Endodermal cell (in vitro differentiated cells): ENCODE data around the gene LAMB3. TPM values are rescaled to one million over a fixed set of nuclear protein-coding genes. Genes with fewer than 3 reads are reported as not detected.
"Not testable (repeated sequence)": the region's sequence is repeated elsewhere in the genome, so short reads cannot be mapped to it uniquely, and the experiment has no call there.

Experiments
- DNase-seq: peaks from one replicate; pipeline ENCODE4 v3.0.0-alpha.2; 2017
- H3K27ac ChIP-seq: 2 replicates; pipeline ENCODE4 v1.5.1; 2013; ENCODE audit warnings: mild to moderate bottlenecking, low read depth, low read length, moderate library complexity
- H3K27me3 ChIP-seq: 2 replicates; pipeline ENCODE4 v1.6.1; 2013; ENCODE audit warnings: mild to moderate bottlenecking, low read length, moderate library complexity; ENCODE audit not compliant: insufficient read depth, control insufficient read depth, poor library complexity, severe bottlenecking
- H3K36me3 ChIP-seq: 2 replicates; pipeline ENCODE4 v1.7.0; 2013; ENCODE audit warnings: mild to moderate bottlenecking, low read length, moderate library complexity; ENCODE audit not compliant: control insufficient read depth, insufficient read depth
- H3K4me1 ChIP-seq: one replicate; pipeline ENCODE4 v1.7.0; 2013; ENCODE audit warnings: low read length; ENCODE audit not compliant: control insufficient read depth, insufficient read depth
- H3K4me3 ChIP-seq: 2 replicates; pipeline ENCODE4 v1.5.1; 2013; ENCODE audit warnings: mild to moderate bottlenecking, low read length, moderate library complexity
- H3K9ac ChIP-seq: 2 replicates; pipeline ENCODE4 v1.6.1; 2013; ENCODE audit warnings: mild to moderate bottlenecking, low read length, moderate library complexity; ENCODE audit not compliant: poor library complexity, severe bottlenecking; ENCODE audit errors: extremely low read depth
- H3K9me3 ChIP-seq: 2 replicates; pipeline ENCODE4 v1.6.1; 2013; ENCODE audit warnings: mild to moderate bottlenecking, low read length, moderate library complexity; ENCODE audit not compliant: control insufficient read depth
- H3K27ac Mint-ChIP-seq: 2 replicates; pipeline ENCODE4 v1.8.0; 2020; ENCODE audit warnings: mixed read lengths
- H3K27me3 Mint-ChIP-seq: 2 replicates; pipeline ENCODE4 v1.8.0; 2021; ENCODE audit warnings: mild to moderate bottlenecking, mixed read lengths; ENCODE audit not compliant: insufficient read depth
- H3K36me3 Mint-ChIP-seq: 2 replicates; pipeline ENCODE4 v1.8.0; 2020; ENCODE audit warnings: low read depth, mixed read lengths
- H3K4me1 Mint-ChIP-seq: 2 replicates; pipeline ENCODE4 v1.8.0; 2020; ENCODE audit warnings: mixed read lengths
- H3K4me3 Mint-ChIP-seq: 2 replicates; pipeline ENCODE4 v1.8.0; 2020; ENCODE audit warnings: mild to moderate bottlenecking, moderate library complexity, mixed read lengths
- H3K9me3 Mint-ChIP-seq: 2 replicates; pipeline ENCODE4 v1.8.0; 2020; ENCODE audit warnings: mild to moderate bottlenecking, mixed read lengths
- WGBS, 2 experiments: methylation state at CpG; one replicate each; pipeline versions ENCODE4 v1.1.5 to v1.1.7; 2013; ENCODE audit warnings: missing lambda C conversion rate in 2 of 2, mixed read lengths in 1 of 2; ENCODE audit not compliant: insufficient coverage in 1 of 2, insufficient read length in 1 of 2; 5-methylcytosine and 5-hydroxymethylcytosine counted together
- long read RNA-seq, 4 experiments: library from polyadenylated mRNA in 2 of 4; library from RNA in 1 of 4; library from capped mRNA in 1 of 4; stranded (forward) in 3 of 4; unstranded in 1 of 4; transcript quantifications; one replicate each; pipeline ENCODE4 v2.0.0, GENCODE V29; 2020 to 2021; ENCODE audit warnings: inconsistent platforms in 1 of 4
- polyA plus RNA-seq, 2 experiments: library from polyadenylated mRNA; stranded (reverse); fragments of 50-300 nt; gene quantifications; one replicate each; pipeline ENCODE4 v1.2.3, GENCODE V29; 2013
- total RNA-seq, 2 donors: library from RNA; stranded (reverse); fragmentation: NEBNext Ultra II Directional in 1 of 2; extraction: Animal tissue kit (Norgen Biotek cat#: 25700) in 1 of 2; gene quantifications; 2 replicates in 1 of 2; 3 replicates in 1 of 2; pipeline ENCODE4 v1.2.1, GENCODE V29; 2021
- TF ChIP-seq, protein P1 (sequence below): fragments of 200-600 bp; sonication (generic); conservative IDR thresholded peaks from 2 replicates; pipeline ENCODE4 v1.5.0; 2021; ENCODE audit warnings: antibody characterized with exemption, mild to moderate bottlenecking

Gene LAMB3
- total RNA-seq, result 1 to 10 TPM in 1 of 2 donors, under 1 TPM in 1; 0.53 to 1.9 TPM
- polyA plus RNA-seq (2013, experiment 1 of 2), result 0.75 TPM
- 0.29 TPM for polyA plus RNA-seq (2013, experiment 2 of 2)
- long read RNA-seq, experiment 1, partial matches to known transcripts, result 2 of 2 reads
- long read RNA-seq, experiment 1, other reads (novel, unspliced or antisense), result 0 of 2 reads
- long read RNA-seq, experiment 2, full-length matches to known transcripts, result 6 of 7 reads
- long read RNA-seq, experiment 2, partial matches to known transcripts, result 1 of 7 reads
- long read RNA-seq, experiment 2, other reads (novel, unspliced or antisense), result 0 of 7 reads
- long read RNA-seq, experiment 3, full-length matches to known transcripts, result 3 of 4 reads
- long read RNA-seq, experiment 3, partial matches to known transcripts, result 1 of 4 reads
- long read RNA-seq, experiment 3, other reads (novel, unspliced or antisense), result 0 of 4 reads
- long read RNA-seq, experiment 4, result 0 reads

GRCh38 chr1:209652121-209652735, at the start of gene LAMB3:
TSS of gene LAMB3 (minus strand) at chr1:209652425. CDS start at chr1:209650944, 1,481 bp downstream.
- Mint-ChIP-seq H3K4me1 (peaks cover 30% of the 10 kb centered on the region), H3K27ac (peak within 1 kb of the TSS; percentile 91), H3K27me3 (peaks cover 4% of the 10 kb centered on the region), H3K36me3 (no peaks in the 10 kb centered on the region), H3K4me3 (no peak within 1 kb of the TSS), H3K9me3 (no peaks in the 10 kb centered on the region)
- Histone ChIP-seq H3K9me3 (no peaks in the 10 kb centered on the region), H3K9ac (no peak within 1 kb of the TSS), H3K4me1 (peaks cover 14% of the 10 kb centered on the region), H3K4me3 (no peak within 1 kb of the TSS), H3K36me3 (no peaks in the 10 kb centered on the region), H3K27me3 (no peaks in the 10 kb centered on the region), H3K27ac (no peak within 1 kb of the TSS)
- WGBS, 2 experiments, result 87 to 89% methylated on average over 13 to 14 of the region's 14 CpGs
- TF ChIP-seq, protein P1, sequence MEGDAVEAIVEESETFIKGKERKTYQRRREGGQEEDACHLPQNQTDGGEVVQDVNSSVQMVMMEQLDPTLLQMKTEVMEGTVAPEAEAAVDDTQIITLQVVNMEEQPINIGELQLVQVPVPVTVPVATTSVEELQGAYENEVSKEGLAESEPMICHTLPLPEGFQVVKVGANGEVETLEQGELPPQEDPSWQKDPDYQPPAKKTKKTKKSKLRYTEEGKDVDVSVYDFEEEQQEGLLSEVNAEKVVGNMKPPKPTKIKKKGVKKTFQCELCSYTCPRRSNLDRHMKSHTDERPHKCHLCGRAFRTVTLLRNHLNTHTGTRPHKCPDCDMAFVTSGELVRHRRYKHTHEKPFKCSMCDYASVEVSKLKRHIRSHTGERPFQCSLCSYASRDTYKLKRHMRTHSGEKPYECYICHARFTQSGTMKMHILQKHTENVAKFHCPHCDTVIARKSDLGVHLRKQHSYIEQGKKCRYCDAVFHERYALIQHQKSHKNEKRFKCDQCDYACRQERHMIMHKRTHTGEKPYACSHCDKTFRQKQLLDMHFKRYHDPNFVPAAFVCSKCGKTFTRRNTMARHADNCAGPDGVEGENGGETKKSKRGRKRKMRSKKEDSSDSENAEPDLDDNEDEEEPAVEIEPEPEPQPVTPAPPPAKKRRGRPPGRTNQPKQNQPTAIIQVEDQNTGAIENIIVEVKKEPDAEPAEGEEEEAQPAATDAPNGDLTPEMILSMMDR, result no peak
- DNase-seq, result no peak

GRCh38 chr1:209700686-209701085, 48.5 kb upstream of the LAMB3 start:
- H3K4me3 ChIP-seq, H3K9me3 ChIP-seq, H3K36me3 Mint-ChIP-seq, H3K9ac ChIP-seq, H3K27me3 Mint-ChIP-seq, H3K27ac Mint-ChIP-seq, H3K4me1 Mint-ChIP-seq, H3K9me3 Mint-ChIP-seq, H3K4me3 Mint-ChIP-seq, H3K36me3 ChIP-seq, H3K27ac ChIP-seq, H3K4me1 ChIP-seq, DNase-seq: not testable (repeated sequence)
- peaks cover 12% of the 10 kb centered on the region for H3K27me3 ChIP-seq

GRCh38 chr1:209697126-209697525, 44.9 kb upstream of the LAMB3 start:
- Mint-ChIP-seq H3K4me3 (no peak overlapping the region), H3K36me3 (no peaks in the 10 kb centered on the region), H3K27ac (no peak overlapping the region), H3K27me3 (peaks cover 32% of the 10 kb centered on the region), H3K9me3 (no peaks in the 10 kb centered on the region), H3K4me1 (peaks cover 7% of the 10 kb centered on the region)
- Histone ChIP-seq H3K4me3 (no peak overlapping the region), H3K4me1 (no peaks in the 10 kb centered on the region), H3K9me3 (no peaks in the 10 kb centered on the region), H3K36me3 (no peaks in the 10 kb centered on the region), H3K27me3 (peaks cover 36% of the 10 kb centered on the region), H3K9ac (no peak overlapping the region), H3K27ac (no peak overlapping the region)
- no peak for DNase-seq
- TF ChIP-seq, protein P1, result no peak
- WGBS, 2 experiments, result 85 to 95% methylated on average over 3 of the region's 3 CpGs
